NCI-H774 (cell line): ENCODE data around the gene ZNF565.
"Not testable (repeated sequence)": the region's sequence is repeated elsewhere in the genome, so short reads cannot be mapped to it uniquely, and the experiment has no call there.

Source experiments
- DNase-seq: peaks from one replicate; lab custom pipeline; 2025; lab: John Stamatoyannopoulos, UW

Gene ZNF565

GRCh38 chr19:36149673-36150406 is 64.6 kb downstream of the ZNF565 start:
- DNase-seq: no peak

DNA sequence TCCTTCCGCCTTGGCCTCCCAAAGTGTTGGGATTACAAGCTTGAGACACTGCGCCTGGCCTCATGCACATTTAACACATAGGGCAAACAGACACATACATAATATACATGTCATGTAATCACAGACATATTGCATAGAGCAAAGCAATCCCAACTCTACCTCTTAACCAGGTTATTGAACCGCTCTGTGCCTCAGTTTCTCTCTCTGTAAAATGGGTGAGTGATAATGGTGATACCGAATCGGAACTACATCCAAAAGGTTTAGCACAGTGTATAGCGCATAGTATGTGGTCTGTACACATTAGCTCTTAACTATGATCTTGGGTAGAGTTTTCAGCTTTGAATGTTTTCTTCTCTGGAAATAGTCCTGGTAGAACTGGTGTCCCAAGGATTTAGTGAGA is 69.8 kb downstream of the ZNF565 start:
- no peak for DNase-seq

GRCh38 chr19:36142496-36142895 is 72.0 kb downstream of the ZNF565 start:
- no peak for DNase-seq

DNA sequence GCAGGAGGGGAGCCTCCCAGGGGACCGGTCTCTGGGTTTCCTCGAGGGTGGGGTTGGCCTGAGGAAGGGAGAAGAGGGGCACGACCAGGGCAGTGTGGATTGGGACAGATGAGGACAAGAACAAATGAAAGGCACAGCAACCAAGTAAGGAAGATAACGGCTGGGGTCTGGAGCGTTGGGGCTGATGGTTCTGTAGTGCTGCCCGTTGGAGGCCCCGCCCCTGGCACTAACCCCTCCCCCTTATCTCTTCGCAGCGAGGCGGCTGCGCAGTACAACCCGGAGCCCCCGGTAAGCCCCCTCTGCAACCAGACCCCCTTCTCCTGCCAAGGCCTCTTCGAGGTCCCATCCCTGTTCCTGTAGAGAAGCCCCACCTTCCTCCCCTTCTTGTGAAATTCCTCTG is 72.4 kb downstream of the ZNF565 start:
- no peak for DNase-seq

DNA sequence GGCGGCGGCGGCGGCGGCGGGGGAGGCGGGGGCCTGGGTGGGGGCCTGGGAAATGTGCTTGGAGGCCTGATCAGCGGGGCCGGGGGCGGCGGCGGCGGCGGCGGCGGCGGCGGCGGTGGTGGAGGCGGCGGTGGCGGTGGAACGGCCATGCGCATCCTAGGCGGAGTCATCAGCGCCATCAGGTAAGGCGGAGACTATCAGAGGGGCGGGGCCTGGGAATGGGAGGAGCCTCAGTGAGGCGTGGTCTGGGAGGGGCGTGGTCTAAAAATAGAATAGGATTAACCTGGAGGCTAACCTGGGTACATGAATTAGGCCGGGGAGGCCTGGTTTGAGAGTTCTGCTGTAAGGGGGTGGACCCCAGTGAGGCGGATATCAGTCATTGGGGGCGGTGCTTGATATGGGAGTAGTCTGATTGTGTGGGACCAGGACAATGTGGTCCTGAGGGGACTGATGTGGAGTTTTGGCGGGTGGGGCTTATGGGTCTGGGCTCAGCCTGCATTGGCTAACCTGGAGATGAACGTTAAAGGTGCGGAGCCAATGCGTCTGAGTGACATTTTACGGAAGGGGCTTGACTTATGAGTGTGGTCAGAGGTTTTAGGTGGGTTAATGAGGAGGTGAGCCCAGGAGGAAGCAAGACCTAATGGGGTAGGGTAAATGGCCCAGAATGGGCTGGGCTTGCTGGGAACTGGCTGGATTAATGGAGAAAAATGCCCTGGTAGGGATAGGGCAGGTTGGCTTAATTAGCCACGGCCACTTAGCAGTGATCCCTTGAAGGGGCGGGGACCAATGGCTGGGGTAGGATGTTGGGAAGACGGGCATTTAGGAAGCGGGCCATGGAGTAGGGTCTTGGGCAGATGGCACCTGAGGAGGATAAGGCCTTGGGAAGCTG is 73.2 kb downstream of the ZNF565 start:
- DNase-seq: peak; percentile 61

GRCh38 chr19:36140304-36141038 is 74.0 kb downstream of the ZNF565 start:
- peak; percentile 62 for DNase-seq

DNA sequence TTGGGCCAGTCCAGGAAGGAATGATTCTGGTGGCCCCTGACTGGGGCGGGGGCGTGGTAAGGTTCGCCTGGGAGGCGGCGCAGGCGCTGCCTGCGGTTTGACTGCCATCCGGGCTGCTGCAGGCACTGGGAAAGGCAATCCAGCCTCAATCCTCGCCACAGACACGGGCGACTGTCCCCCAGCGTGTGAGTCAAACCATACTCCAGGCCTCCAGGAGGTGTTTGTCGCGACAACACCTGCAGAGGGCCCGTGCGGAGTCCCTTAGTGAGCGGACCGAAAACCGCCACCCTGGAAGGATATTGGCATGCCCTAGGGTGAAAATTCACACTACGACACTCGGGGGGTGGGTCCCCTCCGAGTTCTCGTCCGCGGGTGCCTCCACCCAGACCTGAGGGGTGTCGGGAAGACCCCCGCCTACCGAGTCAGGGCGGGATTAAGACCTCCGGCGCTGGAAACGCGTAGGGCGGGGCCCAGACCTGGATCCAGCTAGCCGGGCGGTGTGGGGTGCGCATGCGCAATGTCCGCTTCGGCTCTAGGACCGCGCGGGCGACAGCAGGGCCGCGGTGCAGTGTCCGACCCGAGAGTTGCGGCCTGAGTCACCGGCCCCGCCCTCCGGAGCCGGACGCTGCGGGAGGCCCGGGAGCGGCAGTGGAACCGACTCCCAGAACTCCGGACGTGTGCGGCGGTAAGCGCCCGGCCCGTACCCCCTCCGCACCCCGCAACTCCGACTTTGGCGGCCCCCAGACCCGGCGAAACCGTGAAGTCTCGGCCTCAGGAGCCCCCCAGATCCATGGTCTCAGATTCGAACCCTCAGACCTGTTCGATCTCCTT is 74.8 kb downstream of the ZNF565 start, which contains the start of gene CAPNS1:
CAPNS1 (plus strand) TSS at position 594 of the 831 bp plus-strand sequence. CDS start 946 bp downstream, outside the sequence.
- peak; percentile 94 for DNase-seq

DNA sequence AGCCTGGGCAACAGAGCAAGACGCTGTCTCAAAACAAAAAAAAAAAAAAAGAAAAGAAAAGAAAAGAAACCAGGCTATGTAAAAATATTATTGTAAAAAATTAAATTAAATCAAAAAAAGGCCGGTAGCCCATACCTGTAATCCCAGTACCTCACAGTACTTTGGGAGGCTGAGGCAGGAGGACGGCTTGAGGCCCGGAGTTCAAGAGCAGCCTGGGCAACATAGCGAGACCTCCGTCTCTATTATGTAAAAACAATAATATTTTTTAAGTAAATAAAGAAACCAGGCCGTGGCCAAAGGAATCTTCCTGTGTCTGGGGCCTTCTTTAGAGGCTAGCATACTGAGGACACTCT is 75.4 kb downstream of the ZNF565 start:
- no peak for DNase-seq

DNA sequence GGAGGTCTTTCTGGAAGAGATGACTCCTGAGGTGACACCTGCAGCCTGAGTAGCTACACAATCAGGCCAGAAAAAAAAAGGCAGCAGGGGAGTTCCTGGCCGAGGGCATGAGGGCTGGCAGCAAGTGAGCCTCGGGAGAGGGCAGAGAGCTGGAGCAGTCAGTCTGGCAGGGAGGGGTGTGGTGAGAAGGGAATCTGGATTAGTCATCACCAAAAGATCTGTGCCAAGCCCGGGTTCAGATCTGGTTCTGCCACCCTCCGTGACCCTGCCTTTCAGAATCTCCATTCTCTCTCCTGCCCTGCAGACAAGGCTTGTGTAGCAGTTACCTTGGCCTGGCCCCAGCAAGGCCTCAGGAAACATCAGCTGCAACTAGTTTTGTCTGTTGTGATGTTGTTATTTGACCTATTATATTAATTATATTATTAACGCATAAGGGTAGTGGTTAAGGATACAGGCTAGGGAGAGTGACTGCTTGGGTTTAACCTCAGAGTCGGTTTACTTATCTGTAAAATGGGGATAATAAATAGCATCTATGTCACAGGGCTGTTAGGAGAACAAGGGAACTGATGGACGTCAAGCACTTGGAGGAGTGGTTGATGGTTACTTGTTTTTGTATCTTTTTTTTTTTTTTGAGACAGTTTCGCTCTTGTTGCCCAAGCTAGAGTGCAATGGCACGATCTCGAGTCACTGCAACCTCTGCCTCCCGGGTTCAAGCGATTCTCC is 77.3 kb downstream of the ZNF565 start:
- peak; percentile 15 for DNase-seq

DNA sequence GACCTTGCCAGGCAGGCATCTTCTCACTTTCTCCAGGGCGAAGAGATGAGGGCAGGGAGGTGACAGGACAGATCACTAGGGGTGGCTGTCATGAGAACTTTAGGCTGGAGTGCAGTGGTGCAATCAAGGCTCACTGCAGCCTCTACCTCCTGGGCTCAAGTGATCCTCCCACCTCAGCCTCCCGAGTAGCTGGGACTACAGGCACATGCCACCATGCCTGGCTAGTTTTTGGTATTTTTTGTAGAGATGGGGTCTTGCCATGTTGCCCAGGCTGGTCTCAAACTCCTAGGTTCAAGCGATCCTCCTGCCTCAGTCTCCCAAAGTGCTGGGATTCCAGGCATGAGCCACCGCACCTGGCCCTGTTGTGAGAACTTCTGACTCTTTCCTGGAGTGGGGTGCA is 79.6 kb downstream of the ZNF565 start:
- DNase-seq: not testable (repeated sequence)
